HepG2 (cell line): ENCODE results near the gene DRC3. TPM values are rescaled to one million over a fixed set of nuclear protein-coding genes. Genes with fewer than 3 reads are reported as not detected.

ENCODE experiments used
- ATAC-seq: fragments of 200-7000 bp; cut with Tn5 transposase; 3 replicates; pipeline ENCODE4 v1.9.1; 2020; ENCODE audit warnings: mild to moderate bottlenecking, moderate library complexity
- BruUV-seq: library from RNA; stranded (reverse); fragments of 400-500 nt; replicated peaks from 2 replicates; lab custom pipeline; 2021; lab: Mats Ljungman, UMichigan
- CTCF ChIA-PET: fragments of 300-600 bp; formaldehyde crosslinking; extraction: SDS; loops from one replicate; lab custom pipeline; 2021; ENCODE audit warnings: low total read pairs, inconsistent platforms, low intra/inter-chr PET ratio; lab: Yijun Ruan, JAX
- POLR2A ChIA-PET: fragments of 350-600 bp; sonication (Branson Sonifier 250); formaldehyde crosslinking; loops from one replicate; lab custom pipeline; 2020; ENCODE audit warnings: antibody characterized with exemption, inconsistent platforms; lab: Yijun Ruan, JAX
- DNase-seq: peaks from one replicate; pipeline ENCODE4 v3.0.0-alpha.2; 2015; ENCODE audit warnings: low spot score
- FAIRE-seq: peaks from 3 replicates; lab custom pipeline; 2011; peaks lifted over from hg19 to GRCh38; lab: Jason Lieb, UNC
- H2AFZ ChIP-seq: one replicate; pipeline ENCODE4 v1.6.1; 2011; ENCODE audit warnings: low read length, inconsistent platforms
- H3K27ac ChIP-seq: fragments of 300-600 bp; 3 replicates; pipeline ENCODE4 v1.8.0; 2011; ENCODE audit warnings: mixed run types, mild to moderate bottlenecking, mixed read lengths, low read length, inconsistent platforms; ENCODE audit not compliant: insufficient read depth; ENCODE audit errors: extremely low read length
- H3K27me3 ChIP-seq, 2 experiments: fragments of 200-600 bp in 1 of 2; 2 replicates in 1 of 2; 3 replicates in 1 of 2; pipeline versions ENCODE4 v1.6.0 to v1.8.0; 2011; ENCODE audit warnings: low read length in 2 of 2, mild to moderate bottlenecking in 2 of 2, moderate library complexity in 2 of 2, inconsistent platforms in 1 of 2; ENCODE audit not compliant: insufficient read depth in 2 of 2, control insufficient read depth in 1 of 2
- H3K36me3 ChIP-seq, 2 experiments: fragments of 200-600 bp in 1 of 2; replicated peaks in 1 of 2; 2 replicates in 1 of 2; 3 replicates in 1 of 2; pipeline versions ENCODE4 v1.5.1 to v1.8.0; 2011; ENCODE audit warnings: low read length in 2 of 2, inconsistent platforms in 1 of 2; ENCODE audit not compliant: insufficient read depth in 2 of 2, control insufficient read depth in 1 of 2
- H3K4me1 ChIP-seq: 2 replicates; pipeline ENCODE4 v1.5.1; 2012; ENCODE audit warnings: low read length, inconsistent platforms; ENCODE audit not compliant: insufficient read depth
- H3K4me2 ChIP-seq: 2 replicates; pipeline ENCODE4 v1.6.0; 2011; ENCODE audit warnings: low read depth, low read length, inconsistent platforms
- H3K4me3 ChIP-seq, 3 experiments: fragments of 200-600 bp in 1 of 3; sonication (generic), shearing (Covaris generic) in 1 of 3; replicated peaks in 1 of 3; 2 replicates each; pipeline ENCODE4 v1.5.1; 2011 to 2016; ENCODE audit warnings: low read length in 3 of 3, inconsistent platforms in 2 of 3, low read depth in 2 of 3, mild to moderate bottlenecking in 2 of 3, control low read depth in 1 of 3, mixed read lengths in 1 of 3; ENCODE audit not compliant: insufficient read depth in 1 of 3
- H3K79me2 ChIP-seq: one replicate; pipeline ENCODE4 v1.6.1; 2011; ENCODE audit warnings: low read length, inconsistent platforms; ENCODE audit not compliant: insufficient read depth
- H3K9ac ChIP-seq: 2 replicates; pipeline ENCODE4 v1.6.0; 2011; ENCODE audit warnings: mild to moderate bottlenecking, low read depth, low read length, inconsistent platforms; ENCODE audit not compliant: insufficient read depth
- H3K9me3 ChIP-seq: 2 replicates; pipeline ENCODE4 v1.5.1; 2012; ENCODE audit warnings: mild to moderate bottlenecking, low read length
- H4K20me1 ChIP-seq: 2 replicates; pipeline ENCODE4 v1.6.0; 2011; ENCODE audit warnings: inconsistent platforms, mild to moderate bottlenecking, low read length, moderate library complexity; ENCODE audit not compliant: insufficient read depth
- HMGA1 ChIP-seq: sonication (generic); formaldehyde crosslinking; conservative IDR thresholded peaks from 2 replicates; pipeline ENCODE4 v1.4.0; 2020; ENCODE audit warnings: missing genetic modification reagents
- MYC ChIP-seq: sonication (generic); formaldehyde crosslinking; IDR thresholded peaks from 2 replicates; pipeline ENCODE4 v1.9.0; 2021; ENCODE audit warnings: missing genetic modification reagents, borderline replicate concordance
- NFE2L2 ChIP-seq: fragments of 150-350 bp; IDR thresholded peaks from 2 replicates; pipeline ENCODE4 v1.6.1; 2014; ENCODE audit warnings: low read length
- NFKB2 ChIP-seq: sonication (generic); formaldehyde crosslinking; IDR thresholded peaks from 2 replicates; pipeline ENCODE4 v1.4.0; 2020; ENCODE audit warnings: missing genetic modification reagents, borderline replicate concordance
- RAD51 ChIP-seq: fragments of 450-650 bp; IDR thresholded peaks from 2 replicates; pipeline ENCODE4 v1.6.1; 2016; ENCODE audit warnings: borderline replicate concordance
- REXO4 ChIP-seq: sonication (generic); formaldehyde crosslinking; IDR thresholded peaks from 2 replicates; pipeline ENCODE4 v1.8.0; 2022; ENCODE audit warnings: missing genetic modification reagents, mild to moderate bottlenecking, borderline replicate concordance
- SOX5 ChIP-seq: IDR thresholded peaks from 2 replicates; pipeline ENCODE4 v1.6.1; 2016; ENCODE audit warnings: borderline replicate concordance
- STAG1 ChIP-seq: sonication (generic); formaldehyde crosslinking; IDR thresholded peaks from 2 replicates; pipeline ENCODE4 v1.4.0; 2020; ENCODE audit warnings: missing genetic modification reagents
- TSC22D2 ChIP-seq: sonication (generic); formaldehyde crosslinking; IDR thresholded peaks from 2 replicates; pipeline ENCODE4 v1.5.1; 2020; ENCODE audit warnings: missing genetic modification reagents, mild to moderate bottlenecking, borderline replicate concordance
- ZBTB42 ChIP-seq: sonication (generic); formaldehyde crosslinking; IDR thresholded peaks from 2 replicates; pipeline ENCODE4 v1.5.0; 2020; ENCODE audit warnings: mild to moderate bottlenecking, missing genetic modification reagents
- ZFP36L1 ChIP-seq: sonication (generic); formaldehyde crosslinking; IDR thresholded peaks from 2 replicates; pipeline ENCODE4 v1.8.0; 2022; ENCODE audit warnings: mild to moderate bottlenecking, missing genetic modification reagents, moderate library complexity
- ZNF263 ChIP-seq: sonication (generic); formaldehyde crosslinking; IDR thresholded peaks from 2 replicates; pipeline ENCODE4 v1.4.0; 2020; ENCODE audit warnings: missing genetic modification reagents
- ZNF329 ChIP-seq: sonication (generic); formaldehyde crosslinking; IDR thresholded peaks from 2 replicates; pipeline ENCODE4 v1.9.0; 2021; ENCODE audit warnings: low read depth, mild to moderate bottlenecking, missing genetic modification reagents
- ZNF333 ChIP-seq: sonication (generic); formaldehyde crosslinking; IDR thresholded peaks from 2 replicates; pipeline ENCODE4 v1.4.0; 2020; ENCODE audit warnings: mild to moderate bottlenecking, missing genetic modification reagents, borderline replicate concordance
- ZNF367 ChIP-seq: sonication (generic); formaldehyde crosslinking; IDR thresholded peaks from 2 replicates; pipeline ENCODE4 v1.4.0; 2020; ENCODE audit warnings: missing genetic modification reagents, borderline replicate concordance
- ZNF746 ChIP-seq: sonication (generic); formaldehyde crosslinking; IDR thresholded peaks from 2 replicates; pipeline ENCODE4 v1.8.0; 2022; ENCODE audit warnings: mild to moderate bottlenecking, missing genetic modification reagents
- WGBS: methylation state at CpG from one replicate; pipeline ENCODE4 v1.1.6; 2017; ENCODE audit warnings: low lambda C conversion rate; 5-methylcytosine and 5-hydroxymethylcytosine counted together
- in situ Hi-C: cut with HindIII; loops from 2 replicates; pipeline ENCODE4 v1.10.0; 2017; ENCODE audit warnings: low pct_unique_long_range_greater_than_20kb; ENCODE audit not compliant: extremely low pct_ligation_motif_present
- intact Hi-C: fragments of 100-400 bp; cut with micrococcal nuclease; formaldehyde crosslinking; loops from one replicate; pipeline ENCODE4 v1.10.0; 2022; ENCODE audit not compliant: unreplicated experiment
- polyA plus RNA-seq, 8 experiments: library from polyadenylated mRNA; depleted of rRNA in 3 of 8; stranded (reverse) in 7 of 8; unstranded in 1 of 8; fragments of >200 nt; fragmentation: Illumina TruSeq in 4 of 8; extraction: Trizol in 4 of 8; gene quantifications; 2 replicates each; pipeline versions ENCODE4 v1.2.1 to v1.2.3, GENCODE V29; 2011 to 2016; ENCODE audit warnings: low read depth in 4 of 8, missing spikeins in 1 of 8, mixed read lengths in 1 of 8; ENCODE audit not compliant: insufficient read depth in 1 of 8
- total RNA-seq, 5 experiments: library from RNA; depleted of rRNA; stranded (reverse); fragments of >200 nt; fragmentation: Illumina TruSeq; extraction: Trizol; gene quantifications; 2 replicates each; pipeline ENCODE4 v1.2.3, GENCODE V29; 2016; ENCODE audit warnings: low read depth in 1 of 5
- TF ChIP-seq, protein P1 (sequence below): IDR thresholded peaks from 2 replicates; pipeline ENCODE4 v1.6.1; 2016; ENCODE audit warnings: low read depth, borderline replicate concordance
- TF ChIP-seq, protein P2 (sequence below): sonication (generic); formaldehyde crosslinking; IDR thresholded peaks from 2 replicates; pipeline ENCODE4 v1.8.0; 2022; ENCODE audit warnings: low read depth, missing genetic modification reagents
- TF ChIP-seq, protein P3 (sequence below): sonication (generic); formaldehyde crosslinking; IDR thresholded peaks from 2 replicates; pipeline ENCODE4 v1.5.1; 2020; ENCODE audit warnings: missing genetic modification reagents, mild to moderate bottlenecking, borderline replicate concordance
- TF ChIP-seq, protein P4 (sequence below): sonication (generic); formaldehyde crosslinking; IDR thresholded peaks from 2 replicates; pipeline ENCODE4 v1.4.0; 2020; ENCODE audit warnings: low read depth, mild to moderate bottlenecking, missing genetic modification reagents

DRC3 gene
- total and polyA plus RNA-seq, 2 of the 13 experiments (the other 11 are each of a cell fraction or from before 2014, with no cell fraction given) = 0.53 to 0.87 TPM

DNA sequence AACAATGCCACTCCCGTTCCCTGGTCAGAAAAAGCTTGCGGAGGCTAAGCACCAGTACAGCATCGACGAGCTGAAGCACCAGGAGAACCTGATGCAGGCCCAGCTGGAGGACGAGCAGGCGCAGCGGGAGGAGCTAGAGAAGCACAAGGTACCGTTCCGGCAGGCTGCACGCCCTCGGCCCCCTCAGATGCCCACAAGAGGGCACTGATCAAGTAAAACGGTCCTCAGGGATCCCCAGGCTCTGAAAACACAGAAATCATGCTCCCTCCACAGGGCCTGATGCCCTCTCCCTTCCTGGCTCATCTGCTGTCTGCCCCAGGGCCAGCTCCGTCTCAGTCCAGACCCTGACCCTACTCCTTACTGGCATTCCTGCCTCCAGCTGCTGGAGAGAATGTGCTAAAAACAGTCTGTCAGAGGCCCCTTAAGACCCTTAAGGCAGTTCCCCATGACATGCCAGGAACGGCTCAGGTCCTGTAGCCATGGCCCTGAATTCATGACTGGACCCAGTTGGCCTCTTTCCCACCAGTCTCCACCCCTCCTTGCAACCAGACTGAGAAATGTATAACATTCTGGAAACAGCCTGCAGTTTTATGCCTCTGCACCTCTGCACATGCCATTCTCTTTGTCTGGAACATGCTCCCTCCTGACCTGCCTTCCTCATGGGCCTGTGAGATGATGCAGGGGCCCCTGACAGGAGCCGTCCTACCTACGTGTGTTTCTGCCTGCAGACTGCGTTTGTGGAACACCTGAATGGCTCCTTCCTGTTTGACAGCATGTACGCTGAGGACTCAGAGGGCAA, 21.8 kb downstream of the DRC3 start:
- H3K9ac ChIP-seq = no peak overlapping the region
- ChIA-PET POLR2A (interaction anchor here (2.3 kb wide), 1 partner anchor 22 kb away, joined by 8 read pairs; the partner anchor contains the start of genes DRC3 and TOM1L2), CTCF (interaction anchor here (0.7 to 1.4 kb wide), 2 partner anchors 39 to 103 kb away, joined by 6 to 14 read pairs; no protein-coding TSS in a partner anchor)
- intact Hi-C loops (loop anchor here (1.0 kb wide), 1 partner anchor 39 kb away; no protein-coding TSS in a partner anchor), in situ Hi-C loops (loop anchor here (5.0 kb wide), 1 partner anchor 33 kb away; no protein-coding TSS in a partner anchor)
- BruUV-seq = no TSS peak
- H3K4me3 ChIP-seq = peak overlapping the region in 1 of 3 experiments; percentile 18; a peak in 1 of 6 replicates
- H3K4me2 ChIP-seq = peak overlapping the region; percentile 60
- H4K20me1 ChIP-seq = no peaks in the 10 kb centered on the region
- H2AFZ ChIP-seq = no peak overlapping the region
- no peak overlapping the region for H3K27ac ChIP-seq
- FAIRE-seq = peak; percentile 74
- no peaks in the 10 kb centered on the region for H3K36me3 ChIP-seq
- H3K27me3 ChIP-seq = peaks cover 0 to 22% of the 10 kb centered on the region in 2 experiments; a peak in 3 of 5 replicates
- peaks cover 29% of the 10 kb centered on the region for H3K4me1 ChIP-seq
- peak; percentile 89 for ATAC-seq
- H3K9me3 ChIP-seq = no peaks in the 10 kb centered on the region
- WGBS = 6% methylated on average over 6 of the region's 18 CpGs
- peak; percentile 56 for DNase-seq
- no peaks in the 10 kb centered on the region for H3K79me2 ChIP-seq
- TF ChIP-seq STAG1 (CRISPR knock-in tag) (peak; percentile 68), HMGA1 (no peak), REXO4 (CRISPR knock-in tag) (no peak), ZNF746 (no peak), ZNF367 (CRISPR knock-in tag) (no peak), ZBTB42 (CRISPR knock-in tag) (no peak), TSC22D2 (CRISPR knock-in tag) (peak; percentile 66; the same call in 1 of the 2 replicates), RAD51 (no peak), MYC (CRISPR knock-in tag) (no peak), ZFP36L1 (CRISPR knock-in tag) (no peak), ZNF329 (CRISPR knock-in tag) (no peak), ZNF333 (CRISPR knock-in tag) (no peak), NFE2L2 (no peak), NFKB2 (CRISPR knock-in tag) (0 out of 2 replicates have a peak, but pooled peaks have one; percentile 23), ZNF263 (peak; percentile 91), SOX5 (no peak)
- TF ChIP-seq, protein P1, sequence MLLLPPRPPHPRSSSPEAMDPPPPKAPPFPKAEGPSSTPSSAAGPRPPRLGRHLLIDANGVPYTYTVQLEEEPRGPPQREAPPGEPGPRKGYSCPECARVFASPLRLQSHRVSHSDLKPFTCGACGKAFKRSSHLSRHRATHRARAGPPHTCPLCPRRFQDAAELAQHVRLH (CRISPR knock-in tag) = peak; percentile 23; the same call in 1 of the 2 replicates
- TF ChIP-seq, protein P2, sequence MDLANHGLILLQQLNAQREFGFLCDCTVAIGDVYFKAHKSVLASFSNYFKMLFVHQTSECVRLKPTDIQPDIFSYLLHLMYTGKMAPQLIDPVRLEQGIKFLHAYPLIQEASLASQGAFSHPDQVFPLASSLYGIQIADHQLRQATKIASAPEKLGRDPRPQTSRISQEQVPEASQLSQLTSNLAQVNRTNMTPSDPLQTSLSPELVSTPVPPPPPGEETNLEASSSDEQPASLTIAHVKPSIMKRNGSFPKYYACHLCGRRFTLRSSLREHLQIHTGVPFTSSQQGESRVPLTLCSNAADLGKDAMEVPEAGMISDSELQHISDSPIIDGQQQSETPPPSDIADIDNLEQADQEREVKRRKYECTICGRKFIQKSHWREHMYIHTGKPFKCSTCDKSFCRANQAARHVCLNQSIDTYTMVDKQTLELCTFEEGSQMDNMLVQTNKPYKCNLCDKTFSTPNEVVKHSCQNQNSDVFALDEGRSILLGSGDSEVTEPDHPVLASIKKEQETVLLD (CRISPR knock-in tag) = no peak
- TF ChIP-seq, protein P3, sequence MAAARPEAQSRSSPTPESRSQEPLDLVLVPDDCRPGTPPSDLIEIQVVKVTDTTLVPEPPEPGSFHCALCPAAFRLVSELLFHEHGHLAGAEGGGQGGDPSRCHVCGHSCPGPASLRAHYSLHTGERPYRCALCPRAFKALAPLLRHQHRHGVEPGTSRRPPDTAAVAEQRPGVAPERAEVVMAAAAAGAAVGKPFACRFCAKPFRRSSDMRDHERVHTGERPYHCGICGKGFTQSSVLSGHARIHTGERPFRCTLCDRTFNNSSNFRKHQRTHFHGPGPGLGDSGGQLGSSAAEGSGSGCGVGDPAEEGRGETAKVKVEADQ (CRISPR knock-in tag) = no peak
- TF ChIP-seq, protein P4, sequence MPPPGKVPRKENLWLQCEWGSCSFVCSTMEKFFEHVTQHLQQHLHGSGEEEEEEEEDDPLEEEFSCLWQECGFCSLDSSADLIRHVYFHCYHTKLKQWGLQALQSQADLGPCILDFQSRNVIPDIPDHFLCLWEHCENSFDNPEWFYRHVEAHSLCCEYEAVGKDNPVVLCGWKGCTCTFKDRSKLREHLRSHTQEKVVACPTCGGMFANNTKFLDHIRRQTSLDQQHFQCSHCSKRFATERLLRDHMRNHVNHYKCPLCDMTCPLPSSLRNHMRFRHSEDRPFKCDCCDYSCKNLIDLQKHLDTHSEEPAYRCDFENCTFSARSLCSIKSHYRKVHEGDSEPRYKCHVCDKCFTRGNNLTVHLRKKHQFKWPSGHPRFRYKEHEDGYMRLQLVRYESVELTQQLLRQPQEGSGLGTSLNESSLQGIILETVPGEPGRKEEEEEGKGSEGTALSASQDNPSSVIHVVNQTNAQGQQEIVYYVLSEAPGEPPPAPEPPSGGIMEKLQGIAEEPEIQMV = no peak
